ENCODE data around the gene ZNF609.

DNA sequence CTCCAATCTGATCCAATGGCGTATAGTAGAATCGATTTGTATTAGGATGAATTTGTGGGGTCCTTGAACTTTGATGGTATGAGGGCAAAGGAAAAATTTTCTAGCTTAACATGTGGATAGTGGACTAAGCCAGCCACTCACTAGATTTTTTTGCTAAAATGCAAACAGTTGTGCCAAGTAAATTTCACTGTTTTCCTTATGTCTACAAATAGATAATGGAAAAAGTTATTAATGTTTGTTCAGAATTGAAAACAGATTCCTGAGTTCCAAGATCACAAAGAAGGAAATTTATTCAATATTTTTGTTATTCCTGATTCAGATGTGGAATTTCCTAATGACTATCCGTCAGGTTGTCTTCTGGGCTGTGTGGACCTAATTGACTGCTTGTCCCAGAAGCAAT, 35.2 kb upstream of the ZNF609 start:
- TF ChIP-seq EZH2 (IDR thresholded peaks at IDR 0.05; ENCODE audit: insufficient read depth, poor library complexity, severe bottlenecking) (no peak), EZH2phosphoT487 (IDR thresholded peaks at IDR 0.05; ENCODE audit: insufficient read depth, low read depth) (no peak)
